ENCODE results near the gene TRIM17.
A peak's percentile ranks its signal among the peaks of the same experiment; 100 is the strongest.

The TRIM17 gene

DNA sequence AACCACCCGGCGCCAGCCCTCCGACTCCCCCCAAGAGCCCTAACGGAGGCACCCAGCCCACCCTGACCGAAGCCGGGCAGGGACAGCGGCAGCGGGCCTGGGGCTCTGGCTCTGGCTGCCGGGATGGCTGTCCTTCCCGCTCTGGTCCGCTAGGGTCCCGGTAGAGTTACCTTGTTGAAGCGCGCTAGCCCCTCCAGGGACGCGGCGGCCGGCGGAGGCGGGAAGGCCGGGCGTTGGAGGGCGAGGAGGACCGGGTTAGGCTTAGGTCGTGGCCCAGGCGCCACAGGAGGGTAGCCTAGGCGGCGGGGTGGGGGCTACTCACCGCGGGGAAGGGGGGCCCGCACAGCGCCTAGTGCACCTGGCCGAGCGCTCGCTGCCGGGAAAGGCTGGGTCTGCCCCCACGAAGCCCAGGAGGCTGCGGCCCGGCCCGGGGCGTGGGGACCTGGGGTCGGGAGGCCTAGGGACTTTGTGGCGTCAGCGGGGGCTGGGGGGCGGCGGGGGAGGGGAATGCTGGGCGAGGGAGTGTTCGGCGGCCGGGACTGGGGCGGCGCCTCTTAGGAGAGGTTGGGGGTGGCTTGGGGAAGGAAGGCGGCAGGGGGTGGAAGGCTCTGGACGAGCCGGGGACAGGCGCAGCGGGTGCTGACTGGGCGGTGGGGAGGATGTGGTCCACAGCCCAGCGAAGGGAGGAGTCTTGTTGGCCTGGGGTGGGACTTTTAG is at the start of gene TRIM17:
TSS of gene TRIM17 (minus strand) at position 645 of the 717 bp plus-strand sequence. CDS start 1,789 bp downstream, outside the sequence.
- intact Hi-C loops (cut with DNase I): no loop called here
- peak in 2 of 42 donors; percentile 14 to 23 for DNase-seq

DNA sequence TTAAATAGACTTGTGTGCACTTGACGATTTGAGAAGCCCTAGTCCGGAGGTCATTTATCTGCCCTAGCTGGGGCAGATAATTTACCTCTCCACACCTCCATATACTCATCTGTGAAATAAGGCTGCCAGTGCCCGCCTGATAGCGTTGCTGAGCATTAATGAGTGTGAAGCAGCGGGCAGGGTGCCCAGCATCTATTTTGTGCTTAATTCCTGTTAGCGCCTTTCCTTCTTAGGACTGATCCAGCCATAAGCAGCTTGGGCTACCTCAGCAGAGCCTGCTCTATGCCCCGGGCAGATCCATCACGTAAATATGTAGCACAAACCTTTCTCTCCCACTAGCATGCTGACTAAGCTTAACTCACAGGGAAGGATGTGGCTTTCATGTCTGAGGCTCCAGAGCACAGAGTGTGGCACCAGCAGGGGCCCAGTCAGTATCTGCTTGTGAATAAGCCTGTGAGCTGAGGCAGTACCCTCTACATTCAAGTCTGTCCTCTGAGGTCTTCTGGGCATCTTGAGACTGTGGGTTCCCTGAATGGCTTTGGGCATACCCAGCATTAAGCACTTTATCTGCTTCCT is 49.0 kb upstream of the TRIM17 start:
- intact Hi-C loops (cut with DNase I): no loop called here
- DNase-seq: peak in 1 of 42 donors; percentile 32

DNA sequence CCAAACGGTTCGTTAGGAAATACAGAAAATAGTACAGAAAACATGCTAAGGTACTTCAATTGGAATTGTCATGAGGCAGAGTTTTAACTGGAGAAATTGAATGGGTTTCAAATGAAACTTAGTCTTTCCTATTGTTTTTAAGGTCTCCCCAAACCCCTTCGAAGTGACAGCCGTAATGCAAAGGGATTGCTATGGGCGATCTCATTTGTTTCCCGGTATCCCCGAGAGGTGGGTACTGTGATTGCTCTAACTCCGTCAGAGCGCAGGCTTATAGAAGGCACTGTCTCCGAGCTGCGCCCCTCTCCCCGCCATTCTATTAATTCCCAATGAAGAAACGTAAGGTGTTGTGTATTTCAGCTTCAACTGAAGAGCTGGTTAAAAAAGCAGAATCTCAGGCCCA is 48.5 kb upstream of the TRIM17 start:
- intact Hi-C loops (cut with DNase I): no loop called here
- DNase-seq: peak in 1 of 42 donors; percentile 8

- intact Hi-C loops (cut with DNase I): no loop called here
- DNase-seq: peak; percentile 80 to 95 (median 88)
These were observed 47.9 kb upstream of the TRIM17 start for GRCh38 chr1:228464487-228464983.

DNA sequence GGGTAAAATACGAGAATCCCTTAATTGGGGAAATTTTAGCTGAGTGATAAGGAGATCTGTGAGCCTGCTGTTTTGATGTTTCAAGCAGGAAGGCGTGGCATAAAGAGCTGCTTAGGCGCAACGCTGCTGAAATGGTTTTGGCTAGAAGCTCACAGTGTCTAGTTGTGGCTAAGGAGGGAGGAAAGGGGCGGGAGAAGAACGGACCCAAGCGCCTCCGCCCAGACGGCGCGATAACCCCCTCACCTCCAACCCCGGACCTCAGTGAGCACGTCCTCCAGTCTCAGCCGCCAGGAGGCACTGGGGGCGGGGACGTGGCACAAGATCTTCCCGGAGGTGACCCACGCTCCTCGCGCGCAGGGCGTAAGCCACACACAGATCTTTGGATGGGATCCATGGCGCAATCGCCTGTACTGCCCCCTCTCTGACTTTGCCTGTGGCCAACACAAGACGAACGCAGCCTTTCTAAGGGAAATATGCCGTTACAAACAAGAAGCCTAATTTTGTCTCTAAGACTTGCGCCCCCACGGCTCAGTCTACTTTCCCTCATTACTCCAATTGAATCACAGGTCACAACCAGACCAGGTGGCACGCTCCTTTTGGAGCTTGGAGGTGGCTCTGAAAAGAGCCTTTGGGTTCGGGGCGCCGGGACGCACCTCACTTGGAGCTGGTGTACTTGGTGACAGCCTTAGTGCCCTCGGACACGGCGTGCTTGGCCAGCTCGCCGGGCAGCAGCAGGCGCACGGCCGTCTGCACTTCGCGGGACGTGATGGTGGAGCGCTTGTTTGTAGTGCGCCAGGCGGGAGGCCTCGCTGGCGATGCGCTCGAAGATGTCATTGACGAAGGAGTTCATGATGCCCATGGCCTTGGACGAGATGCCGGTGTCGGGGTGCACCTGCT is 47.1 kb upstream of the TRIM17 start:
- peak in 6 of 42 donors; percentile 16 to 34 (median 28) for DNase-seq
- intact Hi-C loops (cut with DNase I): no loop called here

GRCh38 chr1:228463009-228463558 is 46.4 kb upstream of the TRIM17 start:
- intact Hi-C loops (cut with DNase I): no loop called here
- DNase-seq: no peak

DNA sequence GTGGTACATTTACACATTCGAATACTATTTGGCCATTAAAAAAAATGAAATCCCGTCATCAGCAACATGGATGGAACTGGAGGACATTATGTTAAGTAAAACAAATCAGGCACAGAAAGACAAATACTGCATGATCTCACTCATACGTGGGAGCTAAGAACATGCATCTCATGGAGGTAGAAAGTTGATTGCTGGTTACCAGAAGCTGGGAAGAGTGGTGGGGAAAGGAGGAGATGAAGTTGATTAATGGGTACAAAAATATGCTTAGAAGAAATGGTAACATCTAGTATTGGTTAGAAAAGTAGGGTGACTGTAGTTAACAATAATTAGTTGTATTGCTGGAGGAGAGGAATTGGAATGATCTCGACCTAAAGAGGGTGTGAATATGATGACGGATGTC is 45.9 kb upstream of the TRIM17 start:
- DNase-seq: no peak
- intact Hi-C loops (cut with DNase I): no loop called here

GRCh38 chr1:228460821-228461220 is 44.2 kb upstream of the TRIM17 start:
- DNase-seq: no peak
- intact Hi-C loops (cut with DNase I): no loop called here

GRCh38 chr1:228459091-228459993 is 42.7 kb upstream of the TRIM17 start:
- intact Hi-C loops (cut with DNase I): loop anchor here (5.0 kb wide), 1 partner anchor 47 kb away; no protein-coding TSS in a partner anchor
- DNase-seq: peak in 41 of 42 donors; percentile 17 to 75 (median 54)

- intact Hi-C loops (cut with DNase I): loop anchor here (5.0 kb wide), 1 partner anchor 45 kb away; no protein-coding TSS in a partner anchor
- peak; percentile 76 to 97 (median 92) for DNase-seq
These were observed 40.9 kb upstream of the TRIM17 start for GRCh38 chr1:228457396-228458176.

DNA sequence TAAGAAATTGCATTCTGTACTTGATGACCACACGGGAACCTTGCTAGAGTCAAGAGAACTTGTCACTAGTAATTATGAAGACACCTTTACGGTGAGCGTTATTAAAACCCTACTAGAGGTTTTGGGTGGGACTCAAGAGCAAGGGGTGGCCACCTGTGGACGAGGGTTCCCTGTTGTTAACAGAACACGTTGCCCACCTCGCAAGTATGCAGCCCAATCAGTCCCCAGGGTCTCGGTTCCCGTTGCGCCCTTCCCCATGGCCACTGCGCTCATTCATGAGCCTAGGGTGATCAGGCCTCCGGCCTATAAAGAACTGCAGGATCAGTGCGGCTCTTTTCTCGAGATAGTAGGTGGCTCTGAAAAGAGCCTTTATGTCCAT is 40.3 kb upstream of the TRIM17 start:
- DNase-seq: no peak
- intact Hi-C loops (cut with DNase I): loop anchor here (5.0 kb wide), 1 partner anchor 45 kb away; no protein-coding TSS in a partner anchor

DNA sequence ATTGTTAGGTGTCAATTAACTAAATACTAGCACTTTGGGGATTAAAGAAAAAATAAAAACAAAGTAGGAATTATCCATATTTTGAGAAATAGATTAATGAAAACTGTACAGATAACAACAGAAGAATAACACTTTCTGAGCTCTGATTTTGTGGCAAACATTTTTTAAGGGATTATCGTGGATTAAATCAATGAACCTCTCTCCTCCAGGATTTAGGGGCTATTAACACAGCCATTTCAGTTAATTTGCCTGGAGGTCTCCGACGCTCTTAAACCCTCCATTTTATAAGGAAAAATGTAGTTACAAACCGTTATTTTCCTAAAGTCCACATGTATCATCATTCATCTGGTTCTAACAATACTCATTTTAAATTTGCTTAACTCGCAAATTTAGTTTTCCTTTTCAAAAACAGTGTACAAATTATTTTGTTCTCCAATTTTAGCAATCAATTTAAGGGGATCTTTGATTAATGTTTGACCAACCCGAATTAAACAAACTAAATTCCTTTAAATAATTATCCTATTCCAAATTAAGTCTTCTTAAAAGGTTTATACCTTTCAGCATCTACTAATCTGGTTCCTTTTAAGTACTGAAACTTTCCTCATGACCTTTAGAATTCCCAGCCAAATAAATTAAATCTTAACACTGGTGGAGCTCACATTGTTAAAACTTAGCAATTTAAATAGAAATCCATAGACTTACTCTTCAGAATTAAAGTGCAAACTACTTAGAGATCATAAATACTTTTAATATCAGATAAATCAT is 39.8 kb upstream of the TRIM17 start:
- no peak for DNase-seq
- intact Hi-C loops (cut with DNase I): loop anchor here (5.0 kb wide), 1 partner anchor 44 kb away; no protein-coding TSS in a partner anchor

GRCh38 chr1:228455715-228456114 is 39.1 kb upstream of the TRIM17 start:
- intact Hi-C loops (cut with DNase I): loop anchor here (5.0 kb wide), 1 partner anchor 43 kb away; no protein-coding TSS in a partner anchor
- no peak for DNase-seq

DNA sequence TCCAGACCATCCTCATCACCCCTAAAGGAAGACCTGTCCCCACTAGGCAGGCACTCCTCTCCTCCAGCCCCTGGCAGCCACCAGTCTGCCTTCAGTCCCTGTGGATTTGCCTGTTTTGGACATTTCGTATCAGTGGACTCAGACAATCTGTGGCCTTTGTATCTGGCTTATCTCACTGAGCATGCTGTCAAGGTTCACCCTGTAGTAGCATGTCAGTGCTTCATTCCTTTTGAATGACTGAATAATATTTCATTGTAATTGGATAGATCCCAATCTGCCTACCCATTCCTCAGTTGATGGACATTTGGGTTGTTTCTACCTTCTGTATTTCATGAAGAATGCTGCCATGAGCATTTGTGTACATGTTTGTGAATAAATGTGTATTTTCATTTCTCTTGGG is 37.6 kb upstream of the TRIM17 start:
- DNase-seq: no peak
- intact Hi-C loops (cut with DNase I): no loop called here

- intact Hi-C loops (cut with DNase I): no loop called here
These were observed 37.0 kb upstream of the TRIM17 start for GRCh38 chr1:228453614-228454013.

GRCh38 chr1:228453022-228453560 is 36.4 kb upstream of the TRIM17 start:
- intact Hi-C loops (cut with DNase I): no loop called here
- no peak for DNase-seq

More at GRCh38 chr1:228453614-228454013, 37.0 kb upstream of the TRIM17 start:
- DNase-seq: no peak

Measured in head of caudate nucleus (tissue), 42 donors.